GM18526 (cell line): ENCODE data around the gene PRRX1.

Experiments
- POLR2A ChIP-seq: IDR thresholded peaks from 3 replicates; pipeline ENCODE4 v1.6.1; 2011; ENCODE audit not compliant: insufficient read length; ENCODE audit errors: extremely low read depth

The PRRX1 gene

GRCh38 chr1:170660871-170661645 is 2.9 kb upstream of the PRRX1 start:
- TF ChIP-seq POLR2A: no peak

- TF ChIP-seq POLR2A: no peak
Measured at GRCh38 chr1:170661646-170662411, 2.1 kb upstream of the PRRX1 start.

- no peak for TF ChIP-seq POLR2A
Measured at GRCh38 chr1:170662561-170663403, 1.1 kb upstream of the PRRX1 start.

- TF ChIP-seq POLR2A: no peak
Measured at GRCh38 chr1:170663404-170664092, 383 bp upstream of the PRRX1 start.

- TF ChIP-seq POLR2A: no peak
Measured at GRCh38 chr1:170664828-170665612, 1.1 kb downstream of the PRRX1 start.

- TF ChIP-seq POLR2A: no peak
Measured at GRCh38 chr1:170665629-170666028, 1.7 kb downstream of the PRRX1 start.

- no peak for TF ChIP-seq POLR2A
Measured at GRCh38 chr1:170666541-170667254, 2.8 kb downstream of the PRRX1 start.

GRCh38 chr1:170668209-170669106 is 4.5 kb downstream of the PRRX1 start:
- TF ChIP-seq POLR2A: no peak

- no peak for TF ChIP-seq POLR2A
Measured at GRCh38 chr1:170669107-170669445, 5.1 kb downstream of the PRRX1 start.

- no peak for TF ChIP-seq POLR2A
Measured at GRCh38 chr1:170669586-170670530, 5.9 kb downstream of the PRRX1 start.

- no peak for TF ChIP-seq POLR2A
Measured at GRCh38 chr1:170670802-170671628, 7.1 kb downstream of the PRRX1 start.

GRCh38 chr1:170671629-170671963 is 7.7 kb downstream of the PRRX1 start:
- TF ChIP-seq POLR2A: no peak
